AG04450 (cell line): ENCODE results near the gene ICAM5. TPM values are rescaled to one million over a fixed set of nuclear protein-coding genes. Genes with fewer than 3 reads are reported as not detected.

Experiments used
- CTCF ChIA-PET: fragments of 300-600, 350-600 bp; formaldehyde crosslinking; extraction: SDS; loops from one replicate; lab custom pipeline; 2022; ENCODE audit warnings: antibody characterized with exemption, inconsistent platforms; lab: Charles Lee
- POLR2A ChIA-PET: fragments of 350-600 bp; formaldehyde crosslinking; extraction: SDS; loops from one replicate; lab custom pipeline; 2021; ENCODE audit warnings: antibody characterized with exemption, inconsistent platforms; lab: Yijun Ruan, JAX
- DNase-seq: peaks from one replicate; pipeline ENCODE4 v3.0.0-alpha.2; 2011; ENCODE audit warnings: low read depth, low spot score
- H3K27ac ChIP-seq: one replicate; pipeline ENCODE4 v1.5.1; 2012; ENCODE audit warnings: low read depth, low read length, control low read depth
- H3K27me3 ChIP-seq: one replicate; pipeline ENCODE4 v1.6.0; 2012; ENCODE audit warnings: low read length; ENCODE audit not compliant: control insufficient read depth, insufficient read depth
- H3K4me3 ChIP-seq: 2 replicates; pipeline ENCODE4 v1.5.1; 2011; ENCODE audit warnings: mild to moderate bottlenecking, low read depth, low read length, control low read depth
- H3K9me3 ChIP-seq: 2 replicates; pipeline ENCODE4 v1.5.1; 2012; ENCODE audit warnings: low read length; ENCODE audit not compliant: control insufficient read depth, insufficient read depth
- polyA plus RNA-seq: library from polyadenylated mRNA; depleted of rRNA; stranded (reverse); fragments of >200 nt; gene quantifications from 2 replicates; pipeline ENCODE4 v1.2.3, GENCODE V29; 2011; rRNA removed
- small RNA-seq: library from RNA; depleted of rRNA; stranded (forward); fragments of <200 nt; gene quantifications from one replicate; pipeline ENCODE3, GENCODE V24; 2012; ENCODE audit warnings: low read depth; ENCODE audit not compliant: insufficient read length
- TF ChIP-seq, protein P1 (sequence below): IDR thresholded peaks from 2 replicates; pipeline ENCODE4 v1.5.1; 2011; ENCODE audit warnings: low read depth, low read length, control low read depth, inconsistent platforms

The ICAM5 gene
- polyA plus RNA-seq, 1 experiment: 3.8 TPM

DNA sequence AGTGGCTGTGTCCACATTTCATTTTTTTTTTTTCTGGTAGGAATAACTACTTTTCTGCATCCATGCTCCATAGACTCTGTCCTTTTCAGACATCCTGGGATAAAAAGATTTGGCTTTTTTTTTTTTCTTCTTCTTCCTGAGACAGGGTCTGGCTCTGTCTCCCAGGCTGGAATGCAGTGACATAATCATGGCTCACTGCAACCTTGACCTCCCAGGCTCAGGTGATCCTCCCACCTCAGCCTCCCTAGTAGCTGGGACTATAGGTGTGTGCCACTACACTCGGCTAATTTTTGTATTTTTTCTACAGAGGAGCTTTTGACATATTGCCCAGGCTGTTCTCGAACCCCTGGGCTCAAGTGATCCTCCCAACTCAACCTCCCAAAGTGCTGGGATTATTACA is 53.7 kb downstream of the ICAM5 start:
- H3K27ac ChIP-seq: no peak overlapping the region
- H3K9me3 ChIP-seq: no peaks in the 10 kb centered on the region
- CTCF ChIA-PET: interaction anchor here (0.9 kb wide), 1 partner anchor 47 kb away, joined by 3 read pairs; no protein-coding TSS in a partner anchor
- TF ChIP-seq, protein P1, sequence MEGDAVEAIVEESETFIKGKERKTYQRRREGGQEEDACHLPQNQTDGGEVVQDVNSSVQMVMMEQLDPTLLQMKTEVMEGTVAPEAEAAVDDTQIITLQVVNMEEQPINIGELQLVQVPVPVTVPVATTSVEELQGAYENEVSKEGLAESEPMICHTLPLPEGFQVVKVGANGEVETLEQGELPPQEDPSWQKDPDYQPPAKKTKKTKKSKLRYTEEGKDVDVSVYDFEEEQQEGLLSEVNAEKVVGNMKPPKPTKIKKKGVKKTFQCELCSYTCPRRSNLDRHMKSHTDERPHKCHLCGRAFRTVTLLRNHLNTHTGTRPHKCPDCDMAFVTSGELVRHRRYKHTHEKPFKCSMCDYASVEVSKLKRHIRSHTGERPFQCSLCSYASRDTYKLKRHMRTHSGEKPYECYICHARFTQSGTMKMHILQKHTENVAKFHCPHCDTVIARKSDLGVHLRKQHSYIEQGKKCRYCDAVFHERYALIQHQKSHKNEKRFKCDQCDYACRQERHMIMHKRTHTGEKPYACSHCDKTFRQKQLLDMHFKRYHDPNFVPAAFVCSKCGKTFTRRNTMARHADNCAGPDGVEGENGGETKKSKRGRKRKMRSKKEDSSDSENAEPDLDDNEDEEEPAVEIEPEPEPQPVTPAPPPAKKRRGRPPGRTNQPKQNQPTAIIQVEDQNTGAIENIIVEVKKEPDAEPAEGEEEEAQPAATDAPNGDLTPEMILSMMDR: no peak
- POLR2A ChIA-PET: no interaction called here
- H3K4me3 ChIP-seq: no peak overlapping the region
- no peak for DNase-seq
- H3K27me3 ChIP-seq: no peaks in the 10 kb centered on the region

DNA sequence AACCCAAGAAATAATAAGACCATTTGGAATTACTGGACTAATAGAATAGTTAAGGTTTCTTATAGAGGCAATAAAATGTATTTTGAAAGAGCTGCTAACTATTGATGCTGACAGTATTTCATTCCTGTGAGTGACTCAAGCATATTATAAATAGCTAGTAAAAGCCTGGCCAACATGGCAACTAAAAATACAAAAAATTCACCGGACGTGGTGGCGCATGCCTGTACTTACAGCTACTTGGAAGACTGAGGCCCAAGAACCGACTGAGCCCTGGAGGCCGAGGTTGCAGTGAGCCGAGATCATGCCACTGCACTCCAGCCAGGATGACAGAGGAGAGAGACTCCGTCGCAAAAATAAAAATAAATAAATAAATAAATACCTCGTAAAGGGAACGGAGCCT is 55.0 kb downstream of the ICAM5 start:
- H3K9me3 ChIP-seq: no peaks in the 10 kb centered on the region
- H3K4me3 ChIP-seq: no peak overlapping the region
- DNase-seq: no peak
- ChIA-PET POLR2A (interaction anchor here (0.6 kb wide), 1 partner anchor 386 kb away, joined by 5 read pairs; no protein-coding TSS in a partner anchor), CTCF (interaction anchor here (0.5 to 1.3 kb wide), 4 partner anchors 37 to 86 kb away, joined by 4 to 5 read pairs (median 4); no protein-coding TSS in a partner anchor)
- H3K27me3 ChIP-seq: no peaks in the 10 kb centered on the region
- TF ChIP-seq, protein P1: no peak
- no peak overlapping the region for H3K27ac ChIP-seq

Small RNAs within 50 kb of the gene (small RNA-seq; reads per million reads assigned to genes)
- not detected for gene AC011511.1
- not detected for gene AC011511.4

Other genes with a start within 250 kb of the ICAM5 start
- gene SHFL, start 203.6 kb upstream of the ICAM5 start, polyA plus RNA-seq: 25.0 and 25.9 TPM in 2 replicates
- 0.09 and 0.11 TPM in 2 replicates for gene ANGPTL6, start 187.3 kb upstream of the ICAM5 start, polyA plus RNA-seq
- 11.5 and 13.1 TPM in 2 replicates for gene PPAN, start 183.6 kb upstream of the ICAM5 start, polyA plus RNA-seq
- gene P2RY11, start 178.3 kb upstream of the ICAM5 start, polyA plus RNA-seq: 1.0 and 2.1 TPM in 2 replicates
- gene EIF3G, start 170.1 kb upstream of the ICAM5 start, polyA plus RNA-seq: 127 and 146 TPM in 2 replicates
- gene DNMT1, start 95.0 kb upstream of the ICAM5 start, polyA plus RNA-seq: 54.5 and 60.7 TPM in 2 replicates
- 19.7 and 25.1 TPM in 2 replicates for gene S1PR2, start 58.6 kb upstream of the ICAM5 start, polyA plus RNA-seq
- 28.5 and 41.4 TPM in 2 replicates for gene MRPL4, start 37.7 kb upstream of the ICAM5 start, polyA plus RNA-seq
- gene ICAM1, start 18.8 kb upstream of the ICAM5 start, polyA plus RNA-seq: 40.4 and 57.0 TPM in 2 replicates
- 2.5 and 3.3 TPM in 2 replicates for gene ICAM4, start 3.0 kb upstream of the ICAM5 start, polyA plus RNA-seq
- gene ZGLP1, start 19.9 kb downstream of the ICAM5 start, polyA plus RNA-seq: 0.62 and 0.74 TPM in 2 replicates
- 20.8 and 30.0 TPM in 2 replicates for gene FDX2, start 26.1 kb downstream of the ICAM5 start, polyA plus RNA-seq
- 2.2 and 4.1 TPM in 2 replicates for gene RAVER1, start 43.6 kb downstream of the ICAM5 start, polyA plus RNA-seq
- gene ICAM3, start 49.7 kb downstream of the ICAM5 start, polyA plus RNA-seq: 6.7 and 10.1 TPM in 2 replicates
- gene TYK2, start 90.6 kb downstream of the ICAM5 start, polyA plus RNA-seq: 29.1 and 52.8 TPM in 2 replicates
- 268 and 340 TPM in 2 replicates for gene CDC37, start 113.6 kb downstream of the ICAM5 start, polyA plus RNA-seq
- 2.9 and 5.1 TPM in 2 replicates for gene PDE4A, start 130.6 kb downstream of the ICAM5 start, polyA plus RNA-seq
- 46.7 and 64.3 TPM in 2 replicates for gene KEAP1, start 213.4 kb downstream of the ICAM5 start, polyA plus RNA-seq
- 0.10 and 0.11 TPM in 2 replicates for gene S1PR5, start 227.5 kb downstream of the ICAM5 start, polyA plus RNA-seq